Astrocyte of the spinal cord (primary cell): ENCODE measurements around the gene ARID5B.

ENCODE experiments used
- DNase-seq: peaks from one replicate; pipeline ENCODE4 v3.0.0; 2011; ENCODE audit warnings: low read depth, low spot score
- H3K4me3 ChIP-seq: 2 replicates; pipeline ENCODE4 v1.5.1; 2011; ENCODE audit warnings: low read depth, mild to moderate bottlenecking, low read length, moderate library complexity
- CTCF ChIP-seq: IDR thresholded peaks from 2 replicates; pipeline ENCODE4 v1.5.1; 2012; ENCODE audit warnings: low read depth, mild to moderate bottlenecking, low read length, inconsistent platforms
- in situ Hi-C: cut with HindIII; loops from 2 replicates; pipeline ENCODE4 v1.10.0; 2017; ENCODE audit warnings: low sequenced_read_pairs

ARID5B gene

GRCh38 chr10:61962971-61963370 is 61.5 kb downstream of the ARID5B start:
- in situ Hi-C loops = no loop called here
- no peak overlapping the region for H3K4me3 ChIP-seq
- TF ChIP-seq CTCF = no peak
- DNase-seq = no peak

- H3K4me3 ChIP-seq = no peak overlapping the region
- no peak for DNase-seq
- in situ Hi-C loops = no loop called here
- no peak for TF ChIP-seq CTCF
Measured at GRCh38 chr10:61963669-61964058, 62.2 kb downstream of the ARID5B start.

- in situ Hi-C loops = no loop called here
- TF ChIP-seq CTCF = no peak
- no peak overlapping the region for H3K4me3 ChIP-seq
- DNase-seq = no peak
Measured at GRCh38 chr10:61964059-61964709, 62.7 kb downstream of the ARID5B start.

GRCh38 chr10:61964949-61965702 is 63.6 kb downstream of the ARID5B start:
- no peak overlapping the region for H3K4me3 ChIP-seq
- no peak for TF ChIP-seq CTCF
- no peak for DNase-seq
- in situ Hi-C loops = no loop called here

GRCh38 chr10:61965703-61966395 is 64.3 kb downstream of the ARID5B start:
- H3K4me3 ChIP-seq = no peak overlapping the region
- DNase-seq = no peak
- TF ChIP-seq CTCF = no peak
- in situ Hi-C loops = no loop called here

- no peak for DNase-seq
- in situ Hi-C loops = no loop called here
- TF ChIP-seq CTCF = no peak
- H3K4me3 ChIP-seq = no peak overlapping the region
Measured at GRCh38 chr10:61967298-61967697, 65.8 kb downstream of the ARID5B start.
